Measurements from ENCODE around the gene TXN2.

TXN2 gene

DNA sequence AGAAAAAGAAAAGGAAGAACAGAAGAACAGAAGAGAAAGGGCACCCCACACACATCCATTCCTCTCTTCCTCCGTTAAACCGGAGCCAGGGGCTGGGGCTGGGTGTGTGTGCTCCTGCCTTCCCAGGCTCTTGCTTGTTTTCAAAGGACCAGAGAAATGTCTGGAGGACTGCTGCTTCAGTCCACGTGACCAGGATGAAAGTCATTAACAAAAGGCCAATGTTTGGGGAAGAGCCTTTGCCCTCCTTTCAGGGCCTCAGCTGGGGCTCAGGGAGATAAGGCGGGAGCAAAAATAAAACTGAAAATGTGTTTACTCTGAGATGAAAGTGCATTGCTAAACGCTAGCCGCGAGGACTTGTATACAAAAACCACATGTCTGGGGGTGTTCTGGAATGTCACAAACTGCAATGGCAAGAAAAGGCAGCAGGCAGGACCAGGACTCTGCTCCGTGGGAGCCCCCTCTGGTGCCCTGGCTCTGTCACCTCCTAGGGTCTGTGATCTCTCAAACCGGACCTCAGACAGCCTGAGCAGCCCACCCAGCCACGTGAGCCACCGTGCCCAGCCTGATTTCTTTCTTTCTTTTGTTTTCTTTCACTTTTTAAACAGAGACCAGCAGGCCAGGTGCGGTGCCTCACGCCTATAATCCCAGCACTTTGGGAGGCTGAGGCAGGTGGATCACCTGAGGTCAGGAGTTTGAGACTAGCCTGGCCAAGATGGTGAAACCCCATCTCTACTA is 62.1 kb downstream of the TXN2 start:
- no peaks in the 10 kb centered on the region for H4K20me1 ChIP-seq (ENCODE audit: control insufficient read depth, insufficient read depth, low read depth, low read length)
- no peak overlapping the region for H3K4me2 ChIP-seq (ENCODE audit: low read length)
- H3K79me2 ChIP-seq (ENCODE audit: control insufficient read depth, low read length): no peaks in the 10 kb centered on the region
- H3K27me3 ChIP-seq (ENCODE audit: control insufficient read depth, low read length): peaks cover 4% of the 10 kb centered on the region; the same call in 1 of the 2 replicates
- H3K9me2 ChIP-seq (replicated peaks; ENCODE audit: control insufficient read depth, low read length): no peaks in the 10 kb centered on the region
- no peaks in the 10 kb centered on the region for H3K9me3 ChIP-seq (ENCODE audit: control insufficient read depth, insufficient read depth, low read length)
- no peaks in the 10 kb centered on the region for H3F3A ChIP-seq (ENCODE audit: control insufficient read depth, insufficient read depth)
- no peaks in the 10 kb centered on the region for H3K36me3 ChIP-seq (ENCODE audit: control insufficient read depth, low read length)
- TF ChIP-seq, protein P1, sequence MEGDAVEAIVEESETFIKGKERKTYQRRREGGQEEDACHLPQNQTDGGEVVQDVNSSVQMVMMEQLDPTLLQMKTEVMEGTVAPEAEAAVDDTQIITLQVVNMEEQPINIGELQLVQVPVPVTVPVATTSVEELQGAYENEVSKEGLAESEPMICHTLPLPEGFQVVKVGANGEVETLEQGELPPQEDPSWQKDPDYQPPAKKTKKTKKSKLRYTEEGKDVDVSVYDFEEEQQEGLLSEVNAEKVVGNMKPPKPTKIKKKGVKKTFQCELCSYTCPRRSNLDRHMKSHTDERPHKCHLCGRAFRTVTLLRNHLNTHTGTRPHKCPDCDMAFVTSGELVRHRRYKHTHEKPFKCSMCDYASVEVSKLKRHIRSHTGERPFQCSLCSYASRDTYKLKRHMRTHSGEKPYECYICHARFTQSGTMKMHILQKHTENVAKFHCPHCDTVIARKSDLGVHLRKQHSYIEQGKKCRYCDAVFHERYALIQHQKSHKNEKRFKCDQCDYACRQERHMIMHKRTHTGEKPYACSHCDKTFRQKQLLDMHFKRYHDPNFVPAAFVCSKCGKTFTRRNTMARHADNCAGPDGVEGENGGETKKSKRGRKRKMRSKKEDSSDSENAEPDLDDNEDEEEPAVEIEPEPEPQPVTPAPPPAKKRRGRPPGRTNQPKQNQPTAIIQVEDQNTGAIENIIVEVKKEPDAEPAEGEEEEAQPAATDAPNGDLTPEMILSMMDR (IDR thresholded peaks at IDR 0.05; ENCODE audit: low read depth, low read length, poor library complexity, severe bottlenecking): no peak
- no peak overlapping the region for H3K27ac ChIP-seq (ENCODE audit: low read depth, low read length)
- peaks cover 11% of the 10 kb centered on the region for H3K4me1 ChIP-seq (ENCODE audit: control insufficient read depth, low read length)
- H3K4me3 ChIP-seq (ENCODE audit: low read length): no peak overlapping the region

- H3F3A ChIP-seq (ENCODE audit: control insufficient read depth, insufficient read depth): no peaks in the 10 kb centered on the region
- H3K4me3 ChIP-seq (ENCODE audit: low read length): no peak overlapping the region
- H3K9me3 ChIP-seq (ENCODE audit: control insufficient read depth, insufficient read depth, low read length): no peaks in the 10 kb centered on the region
- peaks cover 4% of the 10 kb centered on the region; the same call in 1 of the 2 replicates for H3K27me3 ChIP-seq (ENCODE audit: control insufficient read depth, low read length)
- no peaks in the 10 kb centered on the region for H3K36me3 ChIP-seq (ENCODE audit: control insufficient read depth, low read length)
- H3K79me2 ChIP-seq (ENCODE audit: control insufficient read depth, low read length): no peaks in the 10 kb centered on the region
- no peak overlapping the region for H3K4me2 ChIP-seq (ENCODE audit: low read length)
- no peaks in the 10 kb centered on the region for H4K20me1 ChIP-seq (ENCODE audit: control insufficient read depth, insufficient read depth, low read depth, low read length)
- H3K27ac ChIP-seq (ENCODE audit: low read depth, low read length): no peak overlapping the region
- H3K4me1 ChIP-seq (ENCODE audit: control insufficient read depth, low read length): peaks cover 8% of the 10 kb centered on the region
- TF ChIP-seq EZH2phosphoT487 (IDR thresholded peaks at IDR 0.05; ENCODE audit: borderline replicate concordance, low read length): no peak
- TF ChIP-seq, protein P1 (IDR thresholded peaks at IDR 0.05; ENCODE audit: low read depth, low read length, poor library complexity, severe bottlenecking): no peak
- H3K9me2 ChIP-seq (replicated peaks; ENCODE audit: control insufficient read depth, low read length): no peaks in the 10 kb centered on the region
Observed at GRCh38 chr22:36417281-36417686, 64.2 kb downstream of the TXN2 start.
